Thyroid gland (tissue), 4 donors: ENCODE data around the gene KLHL12.
A peak's percentile ranks its signal among the peaks of the same experiment; 100 is the strongest.

ENCODE experiments used
- CTCF ChIP-seq, 6 experiments: fragments of 200-600 bp in 3 of 6; fragments of 450-650 bp in 3 of 6; sonication (generic) in 3 of 6; IDR thresholded peaks; one replicate each; pipeline ENCODE4 v1.5.1; 2016 to 2019; ENCODE audit warnings: antibody characterized with exemption in 6 of 6, mild to moderate bottlenecking in 2 of 6, inconsistent platforms in 1 of 6, moderate library complexity in 1 of 6
- POLR2A ChIP-seq, 2 donors: fragments of 450-650 bp; IDR thresholded peaks; one replicate each; pipeline ENCODE4 v1.6.1; 2017; ENCODE audit warnings: antibody characterized with exemption in 2 of 2, mild to moderate bottlenecking in 2 of 2, moderate library complexity in 1 of 2

- TF ChIP-seq CTCF (IDR thresholded peaks at IDR 0.05) (no peak), POLR2A (IDR thresholded peaks at IDR 0.05) (peak in 1 of 2 donors; percentile 67)
These were observed 65.5 kb downstream of the KLHL12 start for GRCh38 chr1:202861420-202862132.
